CD4-positive, alpha-beta T cell treated with Interleukin-15 for 4 hours (primary cell): Measurements from ENCODE around the gene PTAFR.
"Not testable (repeated sequence)": the region's sequence is repeated elsewhere in the genome, so short reads cannot be mapped to it uniquely, and the experiment has no call there.

Source experiments
- DNase-seq: peaks from one replicate; pipeline ENCODE4 v3.0.0-alpha.2; 2020; ENCODE audit warnings: low spot score

PTAFR gene

GRCh38 chr1:28144203-28145135 is 32.0 kb downstream of the PTAFR start:
- DNase-seq: no peak

GRCh38 chr1:28143496-28144202 is 32.8 kb downstream of the PTAFR start:
- no peak for DNase-seq

- DNase-seq: no peak
These were observed 34.8 kb downstream of the PTAFR start for GRCh38 chr1:28141685-28142084.

- DNase-seq: not testable (repeated sequence)
These were observed 36.6 kb downstream of the PTAFR start for GRCh38 chr1:28139866-28140265.

GRCh38 chr1:28139025-28139712 is 37.3 kb downstream of the PTAFR start:
- DNase-seq: no peak

- no peak for DNase-seq
These were observed 39.4 kb downstream of the PTAFR start for GRCh38 chr1:28136922-28137613.

GRCh38 chr1:28136169-28136921 is 40.1 kb downstream of the PTAFR start:
- DNase-seq: no peak

GRCh38 chr1:28135371-28136168 is 40.9 kb downstream of the PTAFR start:
- no peak for DNase-seq

- no peak for DNase-seq
These were observed 41.8 kb downstream of the PTAFR start for GRCh38 chr1:28134651-28135207.

GRCh38 chr1:28132171-28133167 is 44.0 kb downstream of the PTAFR start:
- DNase-seq: no peak

GRCh38 chr1:28130901-28131300 is 45.6 kb downstream of the PTAFR start:
- no peak for DNase-seq

GRCh38 chr1:28129150-28129549 is 47.3 kb downstream of the PTAFR start:
- no peak for DNase-seq

- no peak for DNase-seq
These were observed 48.8 kb downstream of the PTAFR start for GRCh38 chr1:28127617-28128257.

- no peak for DNase-seq
These were observed 49.6 kb downstream of the PTAFR start for GRCh38 chr1:28126783-28127490.

- DNase-seq: no peak
These were observed 50.3 kb downstream of the PTAFR start for GRCh38 chr1:28126212-28126611.

- DNase-seq: no peak
These were observed 53.0 kb downstream of the PTAFR start for GRCh38 chr1:28123461-28123961.

- DNase-seq: no peak
These were observed 54.3 kb downstream of the PTAFR start for GRCh38 chr1:28122183-28122582.
